Keratinocyte (primary cell): ENCODE measurements around the gene CASP3. TPM values are rescaled to one million over a fixed set of nuclear protein-coding genes. Genes with fewer than 3 reads are reported as not detected.

ENCODE experiments used
- DNase-seq: peaks from one replicate; pipeline ENCODE4 v3.0.0-alpha.2; 2011; ENCODE audit warnings: low read depth, missing footprints, low spot score
- FAIRE-seq: peaks from 2 replicates; lab custom pipeline; 2011; peaks lifted over from hg19 to GRCh38; lab: Jason Lieb, UNC
- H2AFZ ChIP-seq: 2 replicates; pipeline ENCODE4 v1.6.0; 2012; ENCODE audit warnings: low read length, control low read depth, inconsistent platforms; ENCODE audit not compliant: control insufficient read depth
- H3K27ac ChIP-seq: 2 replicates; pipeline ENCODE4 v1.5.1; 2011; ENCODE audit warnings: low read length; ENCODE audit not compliant: control insufficient read depth, insufficient read depth
- H3K27me3 ChIP-seq: 3 replicates; pipeline ENCODE4 v1.6.0; 2011; ENCODE audit warnings: low read length; ENCODE audit not compliant: control insufficient read depth, insufficient read depth; ENCODE audit errors: extremely low read depth
- H3K36me3 ChIP-seq, 2 experiments: 2 replicates in 1 of 2; 3 replicates in 1 of 2; pipeline ENCODE4 v1.5.1; 2011; ENCODE audit warnings: low read length in 2 of 2, mild to moderate bottlenecking in 1 of 2; ENCODE audit not compliant: control insufficient read depth in 2 of 2, insufficient read depth in 2 of 2; ENCODE audit errors: extremely low read depth in 1 of 2
- H3K4me1 ChIP-seq: 3 replicates; pipeline ENCODE4 v1.5.1; 2011; ENCODE audit warnings: low read length; ENCODE audit not compliant: control insufficient read depth, insufficient read depth; ENCODE audit errors: extremely low read depth
- H3K4me2 ChIP-seq: 3 replicates; pipeline ENCODE4 v1.6.0; 2011; ENCODE audit warnings: low read depth, low read length; ENCODE audit not compliant: control insufficient read depth, insufficient read depth; ENCODE audit errors: extremely low read depth
- H3K4me3 ChIP-seq, 3 experiments: fragments of 200-600 bp in 1 of 3; sonication (generic) in 1 of 3; 2 replicates in 2 of 3; 3 replicates in 1 of 3; pipeline ENCODE4 v1.5.1; 2011 to 2016; ENCODE audit warnings: low read length in 3 of 3, mild to moderate bottlenecking in 3 of 3, control low read depth in 2 of 3, inconsistent platforms in 1 of 3, low read depth in 1 of 3, mixed read lengths in 1 of 3, mixed run types in 1 of 3, moderate library complexity in 1 of 3; ENCODE audit not compliant: control insufficient read depth in 2 of 3, insufficient read depth in 2 of 3; ENCODE audit errors: extremely low read depth in 1 of 3
- H3K79me2 ChIP-seq: 2 replicates; pipeline ENCODE4 v1.6.0; 2012; ENCODE audit warnings: low read length; ENCODE audit not compliant: control insufficient read depth, insufficient read depth
- H3K9ac ChIP-seq: 3 replicates; pipeline ENCODE4 v1.6.0; 2011; ENCODE audit warnings: low read length; ENCODE audit not compliant: control insufficient read depth, insufficient read depth; ENCODE audit errors: extremely low read depth
- H3K9me1 ChIP-seq: 3 replicates; pipeline ENCODE4 v1.6.0; 2011; ENCODE audit warnings: low read length; ENCODE audit not compliant: control insufficient read depth, insufficient read depth; ENCODE audit errors: extremely low read depth
- H3K9me3 ChIP-seq: 2 replicates; pipeline ENCODE4 v1.5.1; 2012; ENCODE audit warnings: low read depth, low read length; ENCODE audit not compliant: control insufficient read depth
- H4K20me1 ChIP-seq: 3 replicates; pipeline ENCODE4 v1.6.0; 2011; ENCODE audit warnings: low read length; ENCODE audit not compliant: control insufficient read depth, insufficient read depth; ENCODE audit errors: extremely low read depth
- EZH2 ChIP-seq: IDR thresholded peaks from one replicate; pipeline ENCODE4 v1.6.1; 2012; ENCODE audit warnings: inconsistent platforms, mild to moderate bottlenecking, low read length, moderate library complexity
- dilution Hi-C: fragments of 300-500 bp; cut with MboI; formaldehyde crosslinking; loops from one replicate; pipeline ENCODE4 v1.7.0; 2020; ENCODE audit warnings: low sequenced_read_pairs; ENCODE audit not compliant: extremely low pct_ligation_motif_present
- polyA plus RNA-seq, 5 experiments: library from polyadenylated mRNA; depleted of rRNA in 3 of 5; stranded (reverse) in 3 of 5; stranded (forward) in 1 of 5; unstranded in 1 of 5; fragments of >200 nt; gene quantifications; 1 replicate in 1 of 5; 2 replicates in 3 of 5; 3 replicates in 1 of 5; pipeline versions ENCODE4 v1.2.1 to v1.2.3, GENCODE V29; 2011 to 2012; ENCODE audit warnings: missing spikeins in 2 of 5, low read depth in 1 of 5, low replicate concordance in 1 of 5
- TF ChIP-seq, protein P1 (sequence below), 3 experiments: IDR thresholded peaks in 1 of 3; conservative IDR thresholded peaks in 1 of 3; optimal IDR thresholded peaks in 1 of 3; 2 replicates in 2 of 3; 3 replicates in 1 of 3; pipeline versions ENCODE3 to v1.5.1; 2011; ENCODE audit warnings: low read length in 3 of 3, mild to moderate bottlenecking in 3 of 3, moderate library complexity in 2 of 3, control low read depth in 1 of 3, inconsistent platforms in 1 of 3; ENCODE audit not compliant: insufficient read depth in 2 of 3; ENCODE audit errors: extremely low read depth in 1 of 3

Gene CASP3
- polyA plus RNA-seq, 1 donor (not counting 4 experiments of a cell fraction or from before 2014, with no cell fraction given) = 51.1 TPM

DNA sequence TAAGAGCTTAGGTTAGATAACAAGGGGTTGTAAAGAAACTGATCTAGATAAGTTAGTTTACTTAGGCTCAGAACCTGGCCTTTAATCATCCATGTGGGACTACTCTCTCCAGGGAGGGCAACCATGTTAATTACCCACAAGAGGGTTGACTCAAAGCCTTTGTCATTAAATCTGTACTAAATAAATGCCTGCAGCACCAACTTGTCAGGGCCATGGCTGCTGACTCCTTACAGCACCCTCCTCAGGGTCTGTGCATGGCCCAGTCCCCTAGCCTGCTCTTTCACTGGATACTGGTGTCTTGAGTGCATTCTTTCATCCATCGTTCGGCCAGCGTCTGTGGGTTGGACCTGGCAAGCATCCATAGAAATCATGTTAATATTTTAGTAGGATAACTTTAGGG, 34.7 kb downstream of the CASP3 start:
- dilution Hi-C loops = no loop called here
- Histone ChIP-seq H3K9me3 (no peaks in the 10 kb centered on the region), H3K9me1 (no peaks in the 10 kb centered on the region), H3K36me3 (no peaks in the 10 kb centered on the region), H3K27me3 (no peaks in the 10 kb centered on the region), H3K4me3 (no peak overlapping the region), H3K4me1 (peaks cover 4% of the 10 kb centered on the region), H3K9ac (no peak overlapping the region), H3K4me2 (no peak overlapping the region), H3K27ac (no peak overlapping the region), H2AFZ (no peak overlapping the region), H4K20me1 (no peaks in the 10 kb centered on the region), H3K79me2 (no peaks in the 10 kb centered on the region)
- no peak for TF ChIP-seq EZH2
- TF ChIP-seq, protein P1, sequence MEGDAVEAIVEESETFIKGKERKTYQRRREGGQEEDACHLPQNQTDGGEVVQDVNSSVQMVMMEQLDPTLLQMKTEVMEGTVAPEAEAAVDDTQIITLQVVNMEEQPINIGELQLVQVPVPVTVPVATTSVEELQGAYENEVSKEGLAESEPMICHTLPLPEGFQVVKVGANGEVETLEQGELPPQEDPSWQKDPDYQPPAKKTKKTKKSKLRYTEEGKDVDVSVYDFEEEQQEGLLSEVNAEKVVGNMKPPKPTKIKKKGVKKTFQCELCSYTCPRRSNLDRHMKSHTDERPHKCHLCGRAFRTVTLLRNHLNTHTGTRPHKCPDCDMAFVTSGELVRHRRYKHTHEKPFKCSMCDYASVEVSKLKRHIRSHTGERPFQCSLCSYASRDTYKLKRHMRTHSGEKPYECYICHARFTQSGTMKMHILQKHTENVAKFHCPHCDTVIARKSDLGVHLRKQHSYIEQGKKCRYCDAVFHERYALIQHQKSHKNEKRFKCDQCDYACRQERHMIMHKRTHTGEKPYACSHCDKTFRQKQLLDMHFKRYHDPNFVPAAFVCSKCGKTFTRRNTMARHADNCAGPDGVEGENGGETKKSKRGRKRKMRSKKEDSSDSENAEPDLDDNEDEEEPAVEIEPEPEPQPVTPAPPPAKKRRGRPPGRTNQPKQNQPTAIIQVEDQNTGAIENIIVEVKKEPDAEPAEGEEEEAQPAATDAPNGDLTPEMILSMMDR (optimal IDR thresholded peaks at IDR 0.05 in 1 of 3, IDR thresholded peaks at IDR 0.05 in 1 of 3, conservative IDR thresholded peaks at IDR 0.05 in 1 of 3; ENCODE audit: extremely low read depth in 1 of 3, insufficient read depth in 2 of 3, low read length in 3 of 3) = no peak
- FAIRE-seq (no peak), DNase-seq (no peak)

DNA sequence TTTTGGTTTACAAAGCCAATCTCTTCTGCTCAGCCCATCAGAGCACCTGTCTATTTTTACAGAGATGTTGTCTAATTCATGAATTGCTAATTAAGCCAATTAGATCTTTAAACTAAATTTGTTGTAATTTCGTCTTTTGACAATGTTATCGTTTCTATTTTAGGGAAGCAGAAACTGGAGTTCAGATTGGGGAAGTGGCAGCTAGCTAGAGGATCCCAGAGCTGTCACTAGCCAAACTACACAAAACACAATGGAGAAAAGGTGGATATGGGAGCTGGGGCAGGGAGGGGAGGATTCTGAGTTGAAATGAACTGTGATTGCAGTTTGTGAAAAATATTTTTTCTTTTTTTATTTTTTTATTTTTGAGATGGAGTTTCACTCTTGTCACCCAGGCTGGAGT, 35.8 kb downstream of the CASP3 start:
- H3K4me3 ChIP-seq = no peak overlapping the region
- dilution Hi-C loops = no loop called here
- H3K9me1 ChIP-seq = no peaks in the 10 kb centered on the region
- H3K4me1 ChIP-seq = peaks cover 4% of the 10 kb centered on the region
- H4K20me1 ChIP-seq = no peaks in the 10 kb centered on the region
- no peak overlapping the region for H3K27ac ChIP-seq
- no peak for FAIRE-seq
- no peak for TF ChIP-seq EZH2
- TF ChIP-seq, protein P1 (optimal IDR thresholded peaks at IDR 0.05 in 1 of 3, IDR thresholded peaks at IDR 0.05 in 1 of 3, conservative IDR thresholded peaks at IDR 0.05 in 1 of 3; ENCODE audit: extremely low read depth in 1 of 3, insufficient read depth in 2 of 3, low read length in 3 of 3) = no peak
- no peaks in the 10 kb centered on the region for H3K36me3 ChIP-seq
- no peaks in the 10 kb centered on the region for H3K79me2 ChIP-seq
- H3K9me3 ChIP-seq = no peaks in the 10 kb centered on the region
- no peak overlapping the region for H2AFZ ChIP-seq
- no peak for DNase-seq
- H3K27me3 ChIP-seq = no peaks in the 10 kb centered on the region
- H3K9ac ChIP-seq = no peak overlapping the region
- H3K4me2 ChIP-seq = no peak overlapping the region
